Nephron (organoid): ENCODE data around the gene CES3.

ENCODE experiments used
- H3K27ac Mint-ChIP-seq, 3 experiments: 2 replicates each; pipeline ENCODE4 v1.8.0; 2020; ENCODE audit warnings: mixed read lengths in 3 of 3, mild to moderate bottlenecking in 2 of 3, moderate library complexity in 1 of 3
- H3K27me3 Mint-ChIP-seq: 2 replicates; pipeline ENCODE4 v1.8.0; 2021; ENCODE audit warnings: low read depth, mild to moderate bottlenecking, moderate library complexity, mixed read lengths
- H3K36me3 Mint-ChIP-seq: 2 replicates; pipeline ENCODE4 v1.8.0; 2020; ENCODE audit warnings: low read depth, mixed read lengths
- H3K4me1 Mint-ChIP-seq: 2 replicates; pipeline ENCODE4 v1.8.0; 2020; ENCODE audit warnings: mixed read lengths
- H3K4me3 Mint-ChIP-seq, 3 experiments: 2 replicates each; pipeline ENCODE4 v1.8.0; 2020; ENCODE audit warnings: mild to moderate bottlenecking in 3 of 3, mixed read lengths in 3 of 3, moderate library complexity in 2 of 3
- H3K9me3 Mint-ChIP-seq: 2 replicates; pipeline ENCODE4 v1.8.0; 2020; ENCODE audit warnings: mixed read lengths
- TF ChIP-seq, protein P1 (sequence below), 3 experiments: fragments of 200-600 bp; sonication (generic); IDR thresholded peaks; one replicate each; pipeline ENCODE4 v1.5.0; 2021; ENCODE audit warnings: antibody characterized with exemption in 3 of 3; ENCODE audit not compliant: unreplicated experiment in 3 of 3

Gene CES3, protein sequence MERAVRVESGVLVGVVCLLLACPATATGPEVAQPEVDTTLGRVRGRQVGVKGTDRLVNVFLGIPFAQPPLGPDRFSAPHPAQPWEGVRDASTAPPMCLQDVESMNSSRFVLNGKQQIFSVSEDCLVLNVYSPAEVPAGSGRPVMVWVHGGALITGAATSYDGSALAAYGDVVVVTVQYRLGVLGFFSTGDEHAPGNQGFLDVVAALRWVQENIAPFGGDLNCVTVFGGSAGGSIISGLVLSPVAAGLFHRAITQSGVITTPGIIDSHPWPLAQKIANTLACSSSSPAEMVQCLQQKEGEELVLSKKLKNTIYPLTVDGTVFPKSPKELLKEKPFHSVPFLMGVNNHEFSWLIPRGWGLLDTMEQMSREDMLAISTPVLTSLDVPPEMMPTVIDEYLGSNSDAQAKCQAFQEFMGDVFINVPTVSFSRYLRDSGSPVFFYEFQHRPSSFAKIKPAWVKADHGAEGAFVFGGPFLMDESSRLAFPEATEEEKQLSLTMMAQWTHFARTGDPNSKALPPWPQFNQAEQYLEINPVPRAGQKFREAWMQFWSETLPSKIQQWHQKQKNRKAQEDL

DNA sequence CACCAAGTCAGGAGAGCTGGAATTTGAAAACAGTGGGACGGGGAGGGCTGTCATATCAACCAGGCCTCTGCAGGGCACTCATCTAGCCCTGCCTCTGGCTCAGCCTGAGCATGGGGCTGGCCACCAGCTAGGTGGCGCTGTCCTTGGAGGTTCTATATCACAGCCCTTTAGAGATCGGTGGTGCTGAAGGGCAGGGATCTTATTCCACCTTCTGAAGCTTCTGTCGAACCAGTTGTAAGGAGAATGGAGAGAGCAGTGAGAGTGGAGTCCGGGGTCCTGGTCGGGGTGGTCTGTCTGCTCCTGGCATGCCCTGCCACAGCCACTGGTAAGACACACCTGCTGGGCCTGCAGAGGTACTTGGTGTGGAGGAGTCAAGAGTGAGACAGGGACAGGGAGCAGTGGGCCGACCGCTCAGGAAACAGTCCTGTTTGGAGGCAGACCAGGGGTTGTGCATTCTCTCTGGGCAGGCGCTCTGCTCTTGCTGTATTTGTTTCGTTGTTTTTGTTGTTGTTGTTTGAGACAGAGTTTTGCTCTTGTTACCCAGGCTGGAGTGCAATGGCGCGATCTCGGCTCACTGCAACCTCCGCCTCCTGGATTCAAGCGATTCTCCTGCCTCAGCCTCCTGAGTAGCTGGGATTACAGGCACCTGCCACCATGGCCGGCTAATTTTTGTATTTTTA, at the start of gene CES3:
TSS of gene CES3 (plus strand) at position 202 of the 680 bp plus-strand sequence. CDS start at position 244, 42 bp downstream.
- Mint-ChIP-seq H3K4me3 (peak within 1 kb of the TSS; percentile 71 to 78 (median 74)), H3K36me3 (no peaks in the 10 kb centered on the region), H3K4me1 (peaks cover 5% of the 10 kb centered on the region), H3K9me3 (no peaks in the 10 kb centered on the region), H3K27me3 (peaks cover 16% of the 10 kb centered on the region), H3K27ac (peak within 1 kb of the TSS in 1 of 3 experiments; percentile 36)
- TF ChIP-seq, protein P1, sequence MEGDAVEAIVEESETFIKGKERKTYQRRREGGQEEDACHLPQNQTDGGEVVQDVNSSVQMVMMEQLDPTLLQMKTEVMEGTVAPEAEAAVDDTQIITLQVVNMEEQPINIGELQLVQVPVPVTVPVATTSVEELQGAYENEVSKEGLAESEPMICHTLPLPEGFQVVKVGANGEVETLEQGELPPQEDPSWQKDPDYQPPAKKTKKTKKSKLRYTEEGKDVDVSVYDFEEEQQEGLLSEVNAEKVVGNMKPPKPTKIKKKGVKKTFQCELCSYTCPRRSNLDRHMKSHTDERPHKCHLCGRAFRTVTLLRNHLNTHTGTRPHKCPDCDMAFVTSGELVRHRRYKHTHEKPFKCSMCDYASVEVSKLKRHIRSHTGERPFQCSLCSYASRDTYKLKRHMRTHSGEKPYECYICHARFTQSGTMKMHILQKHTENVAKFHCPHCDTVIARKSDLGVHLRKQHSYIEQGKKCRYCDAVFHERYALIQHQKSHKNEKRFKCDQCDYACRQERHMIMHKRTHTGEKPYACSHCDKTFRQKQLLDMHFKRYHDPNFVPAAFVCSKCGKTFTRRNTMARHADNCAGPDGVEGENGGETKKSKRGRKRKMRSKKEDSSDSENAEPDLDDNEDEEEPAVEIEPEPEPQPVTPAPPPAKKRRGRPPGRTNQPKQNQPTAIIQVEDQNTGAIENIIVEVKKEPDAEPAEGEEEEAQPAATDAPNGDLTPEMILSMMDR (IDR thresholded peaks at IDR 0.05; ENCODE audit: unreplicated experiment in 3 of 3): peak; percentile 79 to 84 (median 83)

DNA sequence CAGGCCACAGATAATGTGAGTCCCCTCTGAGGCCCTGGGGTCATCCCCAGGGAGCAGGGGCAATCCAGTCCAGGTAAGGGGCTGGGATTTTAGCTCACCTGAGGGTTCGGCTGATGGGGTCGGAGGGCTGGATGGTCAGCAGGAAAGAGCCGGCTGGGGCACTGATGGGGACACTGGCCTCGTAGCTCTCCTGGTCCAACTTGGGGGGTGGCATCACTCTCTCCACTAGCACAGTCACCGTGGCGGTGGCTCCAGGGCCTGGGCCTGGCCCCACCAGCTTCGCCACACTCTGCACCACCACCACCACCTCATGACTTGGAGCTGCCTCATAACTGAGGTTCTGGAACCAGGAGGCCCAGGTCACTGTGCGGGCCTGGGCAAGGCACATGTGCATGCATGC, 49.3 kb upstream of the CES3 start:
- Mint-ChIP-seq H3K36me3 (no peaks in the 10 kb centered on the region), H3K4me3 (no peak overlapping the region), H3K9me3 (no peaks in the 10 kb centered on the region), H3K27ac (no peak overlapping the region), H3K4me1 (no peaks in the 10 kb centered on the region), H3K27me3 (peaks cover 32% of the 10 kb centered on the region)
- TF ChIP-seq, protein P1 (IDR thresholded peaks at IDR 0.05; ENCODE audit: unreplicated experiment in 3 of 3): no peak

DNA sequence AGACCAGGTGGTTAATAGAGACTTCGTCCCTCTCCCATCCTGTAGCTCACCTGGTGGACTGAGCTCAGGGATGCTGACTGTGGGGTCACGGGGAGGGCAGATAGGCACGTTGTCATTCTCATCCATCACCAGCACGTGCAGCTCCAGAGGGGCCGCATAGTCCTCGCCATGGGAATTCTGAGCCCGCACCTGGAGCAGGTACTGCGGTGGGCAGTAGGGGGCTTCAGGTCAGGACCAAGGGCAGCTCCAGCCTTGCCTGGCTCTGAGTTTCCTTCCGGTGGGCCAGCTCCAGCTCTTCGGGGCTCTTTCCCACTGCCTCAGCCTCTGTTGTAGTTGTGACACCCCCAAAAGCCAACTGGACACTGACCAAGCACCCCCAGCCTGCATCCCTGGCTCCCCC, 48.0 kb upstream of the CES3 start:
- H3K27me3 Mint-ChIP-seq: peaks cover 32% of the 10 kb centered on the region
- no peaks in the 10 kb centered on the region for H3K36me3 Mint-ChIP-seq
- TF ChIP-seq, protein P1 (IDR thresholded peaks at IDR 0.05; ENCODE audit: unreplicated experiment in 3 of 3): no peak
- H3K27ac Mint-ChIP-seq: no peak overlapping the region
- no peaks in the 10 kb centered on the region for H3K9me3 Mint-ChIP-seq
- H3K4me1 Mint-ChIP-seq: no peaks in the 10 kb centered on the region
- no peak overlapping the region for H3K4me3 Mint-ChIP-seq

DNA sequence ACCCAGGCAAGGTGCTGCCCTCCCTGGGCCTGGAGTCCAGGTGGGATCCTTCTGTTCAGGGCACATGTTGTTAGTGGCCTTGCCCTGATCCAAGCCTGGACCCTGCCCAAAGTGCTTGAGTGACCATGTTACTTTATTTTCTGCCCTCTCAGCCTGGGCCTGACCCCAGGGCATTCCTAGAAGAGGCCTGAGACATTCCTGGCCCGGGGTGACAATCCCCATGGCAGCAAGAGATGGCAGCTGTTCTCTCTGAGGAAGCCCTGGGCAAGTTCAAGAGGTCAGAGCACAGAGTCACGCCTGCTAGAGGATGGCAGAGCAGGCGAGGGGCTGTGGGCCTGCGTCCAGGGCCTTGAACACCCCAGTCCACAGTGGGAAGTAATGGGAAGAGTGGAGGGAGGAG, 47.4 kb upstream of the CES3 start:
- no peaks in the 10 kb centered on the region for H3K9me3 Mint-ChIP-seq
- H3K27me3 Mint-ChIP-seq: peaks cover 30% of the 10 kb centered on the region
- H3K4me3 Mint-ChIP-seq: no peak overlapping the region
- no peak overlapping the region for H3K27ac Mint-ChIP-seq
- H3K36me3 Mint-ChIP-seq: no peaks in the 10 kb centered on the region
- TF ChIP-seq, protein P1 (IDR thresholded peaks at IDR 0.05; ENCODE audit: unreplicated experiment in 3 of 3): no peak
- H3K4me1 Mint-ChIP-seq: no peaks in the 10 kb centered on the region

DNA sequence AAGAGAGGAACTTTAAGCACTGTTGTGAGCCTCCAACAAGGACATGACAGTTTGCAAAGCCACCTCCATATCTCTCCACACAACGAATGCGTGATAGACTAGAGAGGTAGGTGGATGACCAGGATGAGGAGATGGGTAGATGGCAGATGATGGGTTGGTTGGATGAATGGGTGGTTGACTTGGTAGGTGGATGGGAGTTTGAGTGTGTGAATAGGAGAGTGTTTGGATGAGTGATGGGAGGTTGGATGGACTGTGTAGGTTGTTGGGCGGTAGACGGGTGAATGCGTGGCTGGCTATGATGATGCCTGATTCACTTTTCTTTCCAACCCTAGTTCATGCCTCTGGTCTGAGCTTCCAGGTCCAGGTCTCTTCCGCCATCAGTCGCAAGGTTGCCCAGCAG, 46.5 kb upstream of the CES3 start:
- Mint-ChIP-seq H3K27me3 (peaks cover 36% of the 10 kb centered on the region), H3K9me3 (no peaks in the 10 kb centered on the region), H3K4me1 (peaks cover 6% of the 10 kb centered on the region), H3K27ac (no peak overlapping the region), H3K4me3 (no peak overlapping the region), H3K36me3 (no peaks in the 10 kb centered on the region)
- TF ChIP-seq, protein P1 (IDR thresholded peaks at IDR 0.05; ENCODE audit: unreplicated experiment in 3 of 3): no peak
